HG03442 (cell line): ENCODE data around the gene CHST10.
"Not testable (repeated sequence)": the region's sequence is repeated elsewhere in the genome, so short reads cannot be mapped to it uniquely, and the experiment has no call there.

Source experiments
- ATAC-seq: cut with Tn5 transposase; IDR thresholded peaks from one replicate; pipeline ENCODE4 v1.9.1; 2021; ENCODE audit warnings: mild to moderate bottlenecking, moderate library complexity; ENCODE audit not compliant: unreplicated experiment

The CHST10 gene

GRCh38 chr2:100416935-100417710, at the start of gene CHST10:
Gene CHST10, minus strand, starts transcription at chr2:100417668. Its CDS starts 10,993 bp downstream, at chr2:100406675.
- peak; percentile 91 for ATAC-seq

- no peak for ATAC-seq
Measured at GRCh38 chr2:100460904-100461530, 43.5 kb upstream of the CHST10 start.

GRCh38 chr2:100456357-100456756, 38.9 kb upstream of the CHST10 start:
- ATAC-seq: not testable (repeated sequence)

- ATAC-seq: no peak
Measured at GRCh38 chr2:100453853-100454252, 36.4 kb upstream of the CHST10 start.

- ATAC-seq: no peak
Measured at GRCh38 chr2:100451734-100452133, 34.3 kb upstream of the CHST10 start.

GRCh38 chr2:100451092-100451491, 33.6 kb upstream of the CHST10 start:
- no peak for ATAC-seq

- ATAC-seq: no peak
Measured at GRCh38 chr2:100446696-100447095, 29.2 kb upstream of the CHST10 start.

GRCh38 chr2:100437751-100438150, 20.3 kb upstream of the CHST10 start:
- ATAC-seq: no peak

- ATAC-seq: no peak
Measured at GRCh38 chr2:100429726-100430125, 12.3 kb upstream of the CHST10 start.

- ATAC-seq: peak; percentile 45
Measured at GRCh38 chr2:100427627-100428258, 10.3 kb upstream of the CHST10 start.

- no peak for ATAC-seq
Measured at GRCh38 chr2:100427111-100427510, 9.6 kb upstream of the CHST10 start.

GRCh38 chr2:100426384-100426720, 8.9 kb upstream of the CHST10 start:
- ATAC-seq: no peak

- ATAC-seq: no peak
Measured at GRCh38 chr2:100425573-100426383, 8.3 kb upstream of the CHST10 start.

- no peak for ATAC-seq
Measured at GRCh38 chr2:100425107-100425506, 7.6 kb upstream of the CHST10 start.

GRCh38 chr2:100424277-100424875, 6.9 kb upstream of the CHST10 start:
- no peak for ATAC-seq

GRCh38 chr2:100423631-100424030, 6.2 kb upstream of the CHST10 start:
- ATAC-seq: no peak

GRCh38 chr2:100422320-100423055, 5.0 kb upstream of the CHST10 start:
- ATAC-seq: no peak

GRCh38 chr2:100419915-100420314, 2.4 kb upstream of the CHST10 start:
- ATAC-seq: no peak

- no peak for ATAC-seq
Measured at GRCh38 chr2:100418406-100418962, 1.0 kb upstream of the CHST10 start.

- no peak for ATAC-seq
Measured at GRCh38 chr2:100417711-100418124, 250 bp upstream of the CHST10 start.
